HG03039 (cell line): Measurements from ENCODE around the gene PGA4.
"Not testable (repeated sequence)": the region's sequence is repeated elsewhere in the genome, so short reads cannot be mapped to it uniquely, and the experiment has no call there.

Experiments
- ATAC-seq: cut with Tn5 transposase; IDR thresholded peaks from one replicate; pipeline ENCODE4 v1.9.1; 2021; ENCODE audit warnings: mild to moderate bottlenecking, moderate library complexity; ENCODE audit not compliant: unreplicated experiment

PGA4 gene

DNA sequence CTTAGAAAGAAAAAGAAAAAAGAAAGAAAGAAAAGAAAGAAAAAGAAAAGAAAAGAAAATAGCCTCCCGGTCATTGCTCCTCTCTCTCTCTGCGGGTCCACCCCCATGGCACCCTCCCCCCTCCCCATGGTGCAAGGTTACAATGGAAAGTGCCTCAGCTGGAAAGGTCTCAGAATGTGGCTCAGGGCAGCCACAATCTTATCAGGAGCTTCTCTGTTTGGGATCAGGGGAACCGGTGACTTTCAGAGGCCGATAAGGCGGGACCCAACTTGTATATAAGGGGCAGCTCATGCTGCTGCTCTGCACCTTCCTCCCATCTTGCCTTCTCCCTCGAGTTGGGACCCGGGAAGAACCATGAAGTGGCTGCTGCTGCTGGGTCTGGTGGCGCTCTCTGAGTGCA, at the start of gene PGA4:
Gene PGA4 (plus strand): TSS at position 301 of the 400 bp plus-strand sequence. CDS start 54 bp downstream, at position 355.
- ATAC-seq = not testable (repeated sequence)

DNA sequence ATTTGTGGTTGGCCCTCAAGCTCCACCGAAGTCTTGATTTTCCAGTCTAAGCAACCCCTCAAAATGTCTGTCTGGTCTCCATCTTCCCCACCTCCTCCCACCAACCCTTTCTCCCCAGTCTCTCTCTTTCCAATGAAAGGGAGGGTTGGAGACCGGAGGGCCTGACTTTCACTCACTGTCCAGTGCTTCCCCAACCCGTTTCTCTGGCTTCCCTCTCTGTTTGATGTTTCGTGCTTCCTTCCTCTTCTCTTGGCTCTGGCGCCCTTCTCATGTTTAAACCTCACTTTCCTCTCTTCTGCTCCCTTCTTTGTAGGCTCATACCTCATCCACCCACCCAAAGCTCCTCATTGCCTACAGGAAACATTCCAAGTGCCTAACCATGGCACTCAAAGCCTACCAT, 49.8 kb upstream of the PGA4 start:
- ATAC-seq = no peak

DNA sequence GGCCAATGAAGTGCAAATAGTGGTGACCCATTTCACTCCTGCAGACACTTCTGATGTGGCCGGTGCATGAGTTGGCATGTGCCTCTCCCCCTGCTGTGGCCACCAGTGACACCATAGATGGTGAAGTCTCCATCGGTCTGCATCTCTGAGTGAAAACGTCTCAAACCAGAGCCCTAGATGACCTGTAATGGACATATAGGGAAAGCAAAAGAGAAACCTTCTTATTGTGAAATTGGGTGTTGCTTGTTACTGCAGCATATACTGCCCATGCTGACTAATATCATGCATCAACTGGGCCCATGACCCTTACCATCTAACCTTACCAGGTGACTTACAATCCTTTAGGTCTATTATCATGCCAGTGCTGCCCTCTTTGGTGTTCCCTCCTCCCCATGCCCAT, 49.3 kb upstream of the PGA4 start:
- ATAC-seq = no peak

DNA sequence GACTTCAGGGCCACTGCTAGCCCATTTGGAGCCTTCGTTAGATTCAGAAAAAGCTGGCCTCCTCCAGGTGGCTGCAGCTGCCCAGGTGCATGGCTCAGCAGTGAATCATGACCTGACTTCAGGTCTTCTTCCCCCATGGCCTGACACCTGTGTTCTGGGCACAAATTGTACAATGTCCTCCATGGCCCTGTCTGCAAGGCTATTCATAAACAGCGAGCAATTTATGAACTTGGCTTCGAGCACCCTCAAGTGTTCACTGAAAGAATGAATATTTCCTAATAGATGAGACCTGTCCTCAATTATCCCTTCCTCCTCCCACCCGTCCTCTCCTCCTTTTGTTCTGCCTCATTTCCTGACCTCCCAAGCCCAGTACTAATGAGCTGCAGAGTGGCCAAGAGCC, 48.7 kb upstream of the PGA4 start:
- no peak for ATAC-seq

DNA sequence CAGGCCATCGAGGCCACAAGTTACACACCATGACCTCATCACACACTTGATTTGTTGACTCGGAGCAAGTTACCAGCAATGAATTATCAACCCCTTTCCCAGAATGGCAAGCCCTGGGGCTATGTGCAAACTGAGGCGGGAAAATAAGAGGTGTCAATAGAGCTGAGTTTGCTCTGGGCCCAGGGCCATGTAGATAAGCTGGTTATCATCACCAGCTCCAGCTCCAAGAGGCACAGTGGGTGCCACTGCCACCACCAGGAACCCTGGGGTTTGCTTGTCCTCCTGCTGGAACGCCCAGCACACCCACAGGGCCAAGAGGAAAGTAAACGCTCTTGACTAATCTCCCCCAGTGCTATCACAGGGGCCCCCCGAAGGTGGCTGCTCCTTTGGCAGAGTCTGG, 47.9 kb upstream of the PGA4 start:
- no peak for ATAC-seq

DNA sequence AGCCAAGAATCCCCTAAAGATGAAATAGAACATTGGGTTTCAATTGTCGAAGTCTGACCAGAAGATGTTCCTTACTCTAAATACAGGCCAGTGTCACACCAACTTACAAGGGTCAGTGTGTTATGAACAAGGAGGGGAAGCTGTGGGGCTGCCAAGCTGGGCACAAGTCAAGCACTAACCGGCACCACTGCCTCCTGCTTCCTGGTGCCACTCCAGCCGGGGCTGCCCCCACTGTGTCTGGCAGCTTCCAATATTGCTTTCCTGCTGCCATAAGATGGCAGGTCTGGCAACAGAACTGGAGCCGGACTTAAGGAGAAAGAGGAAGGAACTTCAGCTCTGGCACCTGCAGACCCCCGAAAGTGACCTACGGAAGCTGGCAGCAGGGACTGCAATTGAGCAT, 47.2 kb upstream of the PGA4 start:
- ATAC-seq = no peak

DNA sequence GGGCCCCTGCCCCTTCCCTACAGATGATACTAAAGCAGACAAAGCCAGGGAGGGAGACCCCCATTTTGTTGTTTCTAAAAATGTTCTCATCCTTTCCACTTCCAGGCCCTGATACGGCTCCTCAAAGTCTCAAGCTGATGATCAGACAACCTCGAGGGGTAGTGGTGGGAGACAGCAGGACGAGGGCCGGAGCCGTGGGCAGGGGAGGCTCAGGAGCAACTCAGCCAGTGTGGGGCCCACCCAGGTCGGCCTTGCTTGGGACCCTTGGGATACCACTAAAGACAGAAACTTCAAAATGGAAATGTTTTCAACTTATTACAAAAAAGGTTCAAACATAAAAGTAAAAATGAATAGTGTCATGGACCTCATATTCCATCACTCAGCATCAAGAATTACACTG, 45.7 kb upstream of the PGA4 start:
- ATAC-seq = no peak

DNA sequence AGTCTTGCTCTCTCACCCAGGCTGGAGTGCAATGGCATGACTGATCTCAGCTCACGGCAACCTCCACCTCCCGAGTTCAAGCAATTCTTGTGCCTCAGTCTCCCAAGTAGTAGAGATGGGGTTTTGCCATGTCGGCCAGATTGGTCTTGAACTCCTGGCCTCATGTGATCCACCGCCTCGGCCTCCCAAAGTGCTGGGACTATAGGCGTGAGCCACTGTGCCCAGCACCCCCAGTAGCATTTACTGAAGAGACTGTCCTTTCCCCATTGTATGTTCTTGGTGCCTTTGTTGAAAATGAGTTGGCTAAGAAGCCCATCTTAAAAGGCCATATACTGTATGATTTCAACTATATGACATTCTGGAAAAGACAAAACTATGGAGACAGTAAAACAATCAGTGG, 41.9 kb upstream of the PGA4 start:
- not testable (repeated sequence) for ATAC-seq

DNA sequence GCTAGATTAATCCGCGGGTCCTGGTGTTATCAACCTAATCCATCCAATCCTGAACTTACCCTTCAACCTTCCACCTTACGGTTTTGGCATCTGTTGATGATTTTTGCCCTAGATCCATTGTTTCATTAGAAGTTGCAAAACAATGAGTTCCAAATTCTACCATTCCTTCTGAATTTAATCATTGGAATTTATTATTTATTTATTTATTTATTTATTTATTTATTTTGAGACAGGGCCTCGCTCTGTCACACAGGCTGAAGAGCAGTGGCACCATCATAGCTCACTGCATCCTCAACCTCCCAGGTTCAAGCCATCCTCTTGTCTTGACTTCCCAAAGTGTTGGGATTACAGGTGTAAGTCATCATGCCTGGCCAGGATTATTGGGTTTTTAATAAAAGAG, 40.7 kb upstream of the PGA4 start:
- no peak for ATAC-seq

DNA sequence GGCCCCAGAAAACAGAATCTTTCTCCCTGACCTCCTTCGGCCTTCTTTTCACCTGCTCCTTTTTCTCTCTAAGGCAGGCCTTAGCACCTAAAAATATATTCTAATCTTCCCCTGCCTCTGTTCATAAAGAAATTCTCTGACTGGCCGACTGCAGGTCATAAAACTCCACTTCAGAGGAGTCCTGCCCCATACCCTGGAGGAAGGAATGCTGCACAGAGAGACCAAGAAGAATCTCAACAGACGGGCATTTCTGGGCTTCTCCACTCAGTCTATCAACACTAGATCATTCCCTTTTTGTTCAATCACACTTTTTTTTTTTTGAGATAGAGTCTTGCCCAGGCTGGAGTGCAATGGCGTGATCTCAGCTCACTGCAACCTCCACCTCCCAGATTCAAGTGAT, 38.5 kb upstream of the PGA4 start:
- no peak for ATAC-seq

DNA sequence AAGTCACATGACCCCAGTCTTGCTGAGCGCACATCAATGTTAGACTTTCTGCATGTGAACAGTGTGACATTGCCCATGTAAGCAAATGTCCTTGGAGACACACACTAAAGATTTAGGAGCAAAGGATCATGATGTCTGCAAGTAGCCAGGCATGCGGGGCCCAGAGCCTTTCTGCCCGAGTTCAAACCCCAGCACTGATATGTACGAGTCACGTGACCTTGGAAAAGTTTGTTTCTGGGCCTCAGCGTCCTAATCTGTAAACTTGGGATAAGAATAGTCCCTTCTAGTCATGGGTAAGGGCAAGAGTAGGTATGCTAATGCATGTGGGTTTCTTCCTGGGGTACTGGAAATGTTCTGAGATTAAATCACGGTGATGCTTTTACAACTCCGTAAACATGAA, 35.6 kb upstream of the PGA4 start:
- no peak for ATAC-seq

DNA sequence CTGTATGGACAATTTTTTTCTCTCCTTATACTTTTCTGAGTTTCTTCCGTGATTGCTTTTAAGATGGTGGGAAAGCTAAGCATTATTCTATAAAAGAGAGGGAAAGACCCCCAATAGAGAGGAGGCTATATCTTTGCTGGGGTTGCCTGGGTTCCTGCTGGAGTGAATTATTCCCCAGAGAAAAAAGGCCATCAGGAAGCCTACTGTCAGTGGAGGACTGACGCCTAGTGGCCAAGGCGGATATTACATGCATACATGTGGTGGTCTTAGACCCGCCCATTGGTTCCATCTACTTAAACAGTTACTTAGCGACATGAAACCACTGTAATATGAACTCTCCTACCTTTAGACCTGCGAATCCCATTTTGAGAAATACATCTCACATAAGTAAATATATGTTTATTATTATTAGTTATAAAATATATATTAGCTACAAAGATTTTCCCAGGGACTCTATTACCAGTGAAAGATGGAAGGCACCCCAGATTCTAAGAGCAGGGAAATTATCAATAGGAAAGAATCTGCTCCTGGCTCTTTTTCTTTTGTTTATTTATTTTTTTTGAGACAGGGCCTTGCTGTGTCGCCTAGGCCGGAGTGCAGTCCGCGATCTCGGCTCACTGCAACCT, 34.5 kb upstream of the PGA4 start:
- no peak for ATAC-seq

DNA sequence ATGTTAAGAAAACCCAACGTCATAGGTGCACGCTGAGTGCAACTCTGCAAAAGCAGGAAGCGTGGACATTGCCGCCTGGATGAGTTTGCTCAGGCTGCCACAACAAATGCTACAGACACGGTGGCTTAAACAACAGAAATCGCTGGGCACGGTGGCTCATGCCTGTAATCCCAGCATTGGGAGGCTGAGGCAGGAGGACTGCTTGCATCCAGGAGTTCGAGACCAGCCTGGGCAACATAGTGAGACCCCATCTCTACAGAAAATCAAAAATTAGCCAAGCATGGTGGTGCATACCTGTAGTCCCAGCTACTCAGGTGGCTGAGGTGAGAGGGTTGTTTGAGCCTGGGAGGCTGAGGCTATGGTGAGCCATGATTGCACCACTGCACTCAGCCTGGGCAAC, 32.2 kb upstream of the PGA4 start:
- ATAC-seq = no peak

DNA sequence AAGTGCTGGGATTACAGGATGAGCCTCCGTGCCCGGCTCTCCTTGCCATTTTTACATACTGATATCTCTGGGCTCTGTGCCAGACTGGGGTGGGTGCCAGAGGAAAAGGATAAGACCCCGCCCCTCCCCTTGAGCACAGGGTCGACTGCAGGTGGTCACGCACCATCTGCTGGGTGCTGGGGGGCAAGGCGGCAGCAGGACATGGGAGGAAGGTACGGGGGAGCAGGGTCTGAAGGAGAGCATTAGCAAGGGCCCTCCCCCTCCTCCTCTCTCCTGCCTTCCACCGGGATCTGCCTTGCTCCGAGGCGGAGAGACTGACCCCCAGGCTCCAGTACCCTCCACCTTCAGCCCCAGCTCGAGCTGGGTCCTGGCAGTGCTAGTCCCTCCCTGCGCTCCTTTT, 28.6 kb upstream of the PGA4 start:
- ATAC-seq = no peak

DNA sequence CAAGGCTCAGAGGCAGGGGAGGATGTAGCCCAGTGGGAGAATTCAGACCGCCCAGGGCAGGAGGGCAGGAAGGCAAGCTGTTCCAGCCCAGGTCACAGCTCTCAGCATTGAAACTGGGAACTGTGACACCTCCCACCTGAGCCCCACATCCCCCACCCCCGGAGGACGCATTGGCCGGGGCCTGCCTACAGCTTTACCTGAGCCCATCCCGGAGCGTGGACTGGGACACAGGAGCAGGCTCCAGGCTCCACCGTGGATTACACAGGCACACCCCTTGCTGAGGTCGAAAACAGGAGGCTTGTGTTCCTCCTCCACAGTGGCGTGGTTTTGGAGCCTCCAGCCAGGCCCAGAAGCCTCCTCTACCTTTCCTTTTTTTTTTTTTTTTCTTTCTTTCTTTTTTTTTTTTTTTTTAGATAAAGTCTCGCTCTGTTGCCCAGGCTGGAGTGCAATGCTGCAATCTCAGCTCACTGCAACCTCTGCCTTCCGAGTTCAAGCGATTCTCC, 27.9 kb upstream of the PGA4 start:
- ATAC-seq = no peak

DNA sequence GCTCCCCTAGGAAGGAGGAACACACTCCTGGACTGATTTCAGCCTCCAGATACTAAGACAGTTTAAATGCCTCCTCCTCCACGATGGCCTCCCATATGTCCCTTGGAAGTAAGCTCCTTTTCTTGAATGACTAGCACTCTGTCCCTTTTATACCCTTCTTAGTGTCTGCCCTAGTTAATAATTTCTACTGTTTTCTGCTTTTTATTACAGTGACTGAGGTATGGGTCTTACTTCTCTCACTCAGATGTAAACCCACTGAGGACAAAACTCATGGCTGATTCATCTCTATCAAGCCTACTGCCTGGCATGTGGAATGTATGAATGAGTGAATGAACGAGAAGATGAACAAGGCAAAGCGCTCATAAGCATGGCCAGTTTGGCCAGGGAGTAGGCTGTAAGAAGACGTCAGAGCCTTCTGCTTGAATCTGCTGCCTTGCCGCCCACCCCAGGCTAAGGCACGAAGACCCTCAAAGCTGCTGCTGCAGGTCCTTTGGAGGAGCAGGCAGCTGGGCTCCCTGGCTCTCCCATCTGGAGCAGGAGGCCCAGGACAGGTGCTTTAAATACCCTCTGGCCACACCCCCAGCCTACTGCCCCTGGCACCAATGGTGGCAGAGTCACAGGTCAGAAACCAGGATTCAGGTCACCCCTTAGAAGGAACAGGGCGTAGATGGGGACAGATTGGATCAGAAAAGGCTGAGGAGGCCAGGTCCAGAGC, 27.0 kb upstream of the PGA4 start:
- ATAC-seq = no peak

DNA sequence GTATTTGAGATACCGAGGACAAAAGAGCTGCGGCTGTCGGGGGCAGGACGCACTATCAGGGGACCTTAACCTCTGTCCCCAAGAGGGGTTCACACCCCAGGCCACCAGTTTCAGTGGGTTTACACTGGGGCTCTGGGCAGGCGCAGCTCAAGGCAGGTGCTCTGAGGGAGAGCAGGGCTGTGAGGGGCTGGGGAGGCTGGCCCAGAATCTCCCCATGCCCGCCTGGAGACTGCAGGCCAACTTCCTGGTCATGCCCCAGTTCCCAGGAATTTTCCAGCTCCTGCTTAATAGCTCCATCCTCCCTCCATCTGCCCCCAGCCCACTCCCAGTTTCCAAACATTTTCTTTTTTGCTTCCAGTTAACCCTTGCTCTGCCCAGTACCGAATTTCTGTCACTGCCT, 26.4 kb upstream of the PGA4 start:
- no peak for ATAC-seq

DNA sequence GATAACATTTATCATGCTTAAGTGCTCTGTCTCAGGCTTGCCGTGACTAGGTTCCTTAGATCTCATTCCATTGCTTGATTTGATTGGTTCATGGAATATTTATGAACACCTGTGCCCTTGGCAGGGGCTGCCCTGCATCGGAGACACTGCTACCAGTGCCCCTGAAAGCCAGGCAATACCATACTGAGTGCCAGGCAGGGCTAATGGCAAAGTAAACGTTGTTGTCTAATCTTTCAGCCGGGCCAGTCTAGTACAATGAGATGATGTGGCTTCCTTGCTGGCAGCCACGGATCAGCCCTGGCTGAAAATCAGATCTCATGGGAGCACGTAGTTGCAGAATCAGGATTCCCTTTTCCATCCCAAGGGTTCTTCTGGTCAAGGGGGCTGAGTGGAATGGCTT, 23.8 kb upstream of the PGA4 start:
- ATAC-seq = no peak

DNA sequence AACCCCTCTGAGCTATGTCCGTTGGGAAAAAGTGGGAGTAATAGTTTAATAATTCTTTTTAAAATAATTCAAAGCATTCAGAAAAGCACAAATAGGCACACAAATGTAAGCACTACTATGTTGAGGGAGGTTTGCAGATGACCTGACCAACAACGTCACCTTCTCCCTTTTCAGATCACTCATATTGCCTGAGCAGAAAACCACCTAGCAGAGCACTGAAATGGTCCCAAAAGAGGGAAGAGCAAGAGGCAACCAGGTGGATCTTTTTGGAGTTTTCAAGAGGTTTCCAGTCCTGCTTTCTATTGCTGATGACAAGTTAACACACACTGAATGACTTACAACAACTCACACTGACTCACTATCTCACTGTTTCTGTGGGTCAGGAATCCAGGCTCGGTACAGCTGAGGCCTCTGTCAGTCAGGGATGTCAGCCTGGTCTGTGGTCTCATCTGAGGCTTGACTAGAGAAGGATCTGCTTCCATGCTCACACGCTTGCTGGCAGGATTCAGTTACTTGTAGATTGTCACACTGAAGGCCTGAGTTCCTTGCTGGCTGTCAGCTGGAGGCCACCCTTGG, 23.1 kb upstream of the PGA4 start:
- no peak for ATAC-seq

DNA sequence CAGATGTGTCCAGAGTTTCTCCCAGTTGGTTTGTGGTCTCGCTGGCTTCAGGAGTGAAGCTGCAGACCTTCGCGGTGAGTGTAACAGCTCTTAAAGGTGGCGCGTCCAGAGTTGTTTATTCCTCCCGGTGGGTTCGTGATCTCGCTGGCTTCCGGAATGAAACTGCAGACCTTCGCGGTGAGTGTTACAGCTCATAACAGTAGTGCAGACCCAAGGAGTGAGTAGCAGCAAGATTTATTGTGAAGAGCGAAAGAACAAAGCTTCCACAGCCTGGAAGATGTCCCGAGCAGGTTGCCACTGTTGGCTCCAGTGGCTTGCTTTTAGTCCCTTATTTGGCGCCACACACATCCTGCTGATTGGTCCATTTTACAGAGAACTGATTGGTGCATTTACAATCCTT, 20.7 kb upstream of the PGA4 start:
- ATAC-seq = no peak

DNA sequence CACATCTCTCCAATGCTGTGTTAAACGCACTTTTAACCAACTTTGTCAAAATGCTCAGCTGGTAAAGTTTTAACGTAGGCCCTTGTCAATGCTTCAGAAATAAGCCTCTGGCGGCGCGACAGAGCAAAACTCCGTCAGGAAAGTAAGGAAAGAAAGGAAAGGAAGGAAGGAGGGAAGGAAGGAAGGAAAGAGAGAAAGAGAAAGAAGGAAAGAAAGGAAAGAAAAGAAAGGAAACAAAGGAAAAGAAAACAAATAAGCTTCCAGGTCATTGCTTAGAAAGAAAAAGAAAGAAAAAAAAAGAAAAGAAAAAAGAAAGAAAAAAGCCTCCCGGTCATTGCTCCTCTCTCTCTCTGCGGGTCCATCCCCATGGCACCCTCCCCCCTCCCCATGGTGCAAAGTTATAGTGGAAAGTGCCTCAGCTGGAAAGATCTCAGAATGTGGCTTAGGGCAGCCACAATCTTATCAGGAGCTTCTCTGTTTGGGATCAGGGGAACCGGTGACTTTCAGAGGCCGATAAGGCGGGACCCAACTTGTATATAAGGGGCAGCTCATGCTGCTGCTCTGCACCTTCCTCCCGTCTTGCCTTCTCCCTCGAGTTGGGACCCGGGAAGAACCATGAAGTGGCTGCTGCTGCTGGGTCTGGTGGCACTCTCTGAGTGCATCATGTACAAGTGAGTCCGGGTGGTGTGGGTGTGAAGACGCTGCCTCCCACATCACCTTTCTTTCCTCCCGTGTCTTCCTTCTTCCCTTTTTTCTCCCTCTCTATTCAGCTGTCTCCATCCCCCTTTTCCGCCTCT, 19.0 kb upstream of the PGA4 start, which contains the start of gene PGA3:
Gene PGA3 (plus strand): TSS at position 566 of the 797 bp plus-strand sequence. CDS start 50 bp downstream, at position 616.
- not testable (repeated sequence) for ATAC-seq
